ENCODE data around the gene TBC1D10A.

DNA sequence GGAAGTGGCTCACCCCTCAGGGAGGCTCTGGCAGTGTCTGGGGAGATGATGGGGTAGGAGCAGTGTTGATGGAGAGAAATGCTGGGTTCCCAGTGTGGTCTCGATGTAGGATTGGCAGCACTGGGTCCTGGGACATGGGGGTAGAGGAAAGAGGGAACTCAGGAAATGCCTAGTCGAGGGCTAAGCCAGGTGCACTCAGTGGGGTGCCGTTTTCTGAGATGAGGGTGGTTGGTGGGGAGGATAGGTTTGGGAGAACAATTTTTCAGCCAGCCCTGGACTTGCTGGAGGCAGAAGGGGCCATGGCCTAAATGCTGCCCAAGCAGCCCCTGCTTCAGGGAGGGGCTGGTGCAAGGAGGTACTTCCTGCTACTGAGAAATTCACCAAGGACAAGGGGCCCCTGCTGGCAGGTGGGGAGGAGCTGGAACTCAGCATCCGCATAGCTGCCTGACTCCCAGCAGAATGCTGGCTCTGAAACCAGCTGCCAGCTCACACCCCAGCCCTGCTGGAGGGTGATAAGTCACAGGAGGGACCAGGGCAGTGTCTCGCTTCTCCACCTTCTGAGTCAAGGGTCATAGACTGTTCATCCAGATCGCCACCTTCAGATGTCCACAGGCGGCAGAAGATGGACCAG, 36.0 kb upstream of the TBC1D10A start:
- TF ChIP-seq POLR2AphosphoS5 (IDR thresholded peaks at IDR 0.05; ENCODE audit: low read depth, low read length) = no peak
- TF ChIP-seq TAF1 (IDR thresholded peaks at IDR 0.05; ENCODE audit: borderline replicate concordance, insufficient read depth, low read length) = no peak
- TF ChIP-seq REST (IDR thresholded peaks at IDR 0.05; ENCODE audit: insufficient read depth in 1 of 2, low read depth in 2 of 2, low read length in 2 of 2) = no peak
- TF ChIP-seq SIN3A (IDR thresholded peaks at IDR 0.05; ENCODE audit: borderline replicate concordance, insufficient read depth, low read length) = no peak
